HG03060 (cell line): ENCODE data around the gene STRIP2.
"Not testable (repeated sequence)": the region's sequence is repeated elsewhere in the genome, so short reads cannot be mapped to it uniquely, and the experiment has no call there.

Source experiments
- ATAC-seq: cut with Tn5 transposase; IDR thresholded peaks from one replicate; pipeline ENCODE4 v1.9.1; 2021; ENCODE audit warnings: low read depth, moderate number of reproducible peaks; ENCODE audit not compliant: unreplicated experiment

Gene STRIP2

GRCh38 chr7:129417073-129417472 is 17.2 kb upstream of the STRIP2 start:
- no peak for ATAC-seq

GRCh38 chr7:129421717-129422250 is 12.4 kb upstream of the STRIP2 start:
- no peak for ATAC-seq

GRCh38 chr7:129422727-129423126 is 11.5 kb upstream of the STRIP2 start:
- no peak for ATAC-seq

- no peak for ATAC-seq
Observed at GRCh38 chr7:129423700-129424410, 10.4 kb upstream of the STRIP2 start.

- no peak for ATAC-seq
Observed at GRCh38 chr7:129426482-129426881, 7.8 kb upstream of the STRIP2 start.

GRCh38 chr7:129427526-129428045 is 6.6 kb upstream of the STRIP2 start:
- ATAC-seq: no peak

GRCh38 chr7:129431911-129432643 is 2.2 kb upstream of the STRIP2 start:
- ATAC-seq: no peak

- ATAC-seq: no peak
Observed at GRCh38 chr7:129434675-129435318, 565 bp downstream of the STRIP2 start.

- no peak for ATAC-seq
Observed at GRCh38 chr7:129435414-129435829, 1.2 kb downstream of the STRIP2 start.

GRCh38 chr7:129436335-129436923 is 2.2 kb downstream of the STRIP2 start:
- no peak for ATAC-seq

- ATAC-seq: no peak
Observed at GRCh38 chr7:129437190-129437589, 3.0 kb downstream of the STRIP2 start.

GRCh38 chr7:129438281-129438838 is 4.1 kb downstream of the STRIP2 start:
- ATAC-seq: no peak

- no peak for ATAC-seq
Observed at GRCh38 chr7:129438839-129439651, 4.8 kb downstream of the STRIP2 start.

GRCh38 chr7:129439963-129440625 is 5.9 kb downstream of the STRIP2 start:
- no peak for ATAC-seq

GRCh38 chr7:129443612-129444011 is 9.4 kb downstream of the STRIP2 start:
- ATAC-seq: no peak

- ATAC-seq: not testable (repeated sequence)
Observed at GRCh38 chr7:129444776-129445175, 10.5 kb downstream of the STRIP2 start.

- ATAC-seq: not testable (repeated sequence)
Observed at GRCh38 chr7:129446925-129447324, 12.7 kb downstream of the STRIP2 start.

- ATAC-seq: not testable (repeated sequence)
Observed at GRCh38 chr7:129447445-129447844, 13.2 kb downstream of the STRIP2 start.

GRCh38 chr7:129448608-129449007 is 14.4 kb downstream of the STRIP2 start:
- ATAC-seq: not testable (repeated sequence)
